Left kidney (tissue), 2 donors: Measurements from ENCODE around the gene RNF208. TPM values are rescaled to one million over a fixed set of nuclear protein-coding genes. Genes with fewer than 3 reads are reported as not detected.
"Not testable (repeated sequence)": the region's sequence is repeated elsewhere in the genome, so short reads cannot be mapped to it uniquely, and the experiment has no call there.

Source experiments
- DNase-seq: peaks from one replicate; pipeline ENCODE4 v3.0.0-alpha.2; 2013
- polyA plus RNA-seq: library from polyadenylated mRNA; unstranded; fragments of 120-200 nt; gene quantifications from one replicate; pipeline ENCODE4 v1.2.1, GENCODE V29; 2013; ENCODE audit not compliant: insufficient read length

RNF208 gene
- polyA plus RNA-seq, 1 donor, result 5.8 TPM

- peak; percentile 91 for DNase-seq
Observed at GRCh38 chr9:137254624-137255447, 32.8 kb upstream of the RNF208 start, which contains the start of gene NELFB. TSS of gene NELFB (plus strand) at chr9:137255327.

- no peak for DNase-seq
Observed at GRCh38 chr9:137253717-137254623, 31.9 kb upstream of the RNF208 start.

- DNase-seq, result no peak
Observed at GRCh38 chr9:137252555-137253506, 30.8 kb upstream of the RNF208 start.

- DNase-seq, result no peak
Observed at GRCh38 chr9:137251490-137252268, 29.6 kb upstream of the RNF208 start.

GRCh38 chr9:137251194-137251461 is 29.1 kb upstream of the RNF208 start, which contains the start of gene STPG3:
TSS of gene STPG3 (plus strand) at chr9:137251286. CDS start at chr9:137251287, 1 bp downstream.
- DNase-seq, result no peak

GRCh38 chr9:137250329-137251193 is 28.5 kb upstream of the RNF208 start:
- no peak for DNase-seq

GRCh38 chr9:137247916-137248175 is 25.8 kb upstream of the RNF208 start:
- no peak for DNase-seq

GRCh38 chr9:137247135-137247915 is 25.3 kb upstream of the RNF208 start:
- DNase-seq, result no peak

GRCh38 chr9:137245450-137246421 is 23.7 kb upstream of the RNF208 start:
- no peak for DNase-seq

GRCh38 chr9:137244486-137245449 is 22.7 kb upstream of the RNF208 start:
- DNase-seq, result no peak

GRCh38 chr9:137243626-137244485 is 21.8 kb upstream of the RNF208 start:
- DNase-seq, result no peak

GRCh38 chr9:137243266-137243625 is 21.2 kb upstream of the RNF208 start:
- DNase-seq, result not testable (repeated sequence)

- DNase-seq, result no peak
Observed at GRCh38 chr9:137242269-137243203, 20.5 kb upstream of the RNF208 start.

GRCh38 chr9:137241490-137242268 is 19.6 kb upstream of the RNF208 start:
- no peak for DNase-seq
